Left ventricle myocardium inferior (tissue), 1 donor: ENCODE measurements around the gene CNDP1. TPM values are rescaled to one million over a fixed set of nuclear protein-coding genes. Genes with fewer than 3 reads are reported as not detected.

ENCODE experiments used
- DNase-seq: peaks from one replicate; pipeline ENCODE4 v3.0.0-alpha.2; 2020
- H3K27ac ChIP-seq: fragments of 200-600 bp; replicated peaks from 2 replicates; pipeline ENCODE4 v1.8.0; 2021
- H3K27me3 ChIP-seq: fragments of 200-600 bp; 2 replicates; pipeline ENCODE4 v1.8.0; 2021; ENCODE audit warnings: low read depth
- H3K36me3 ChIP-seq: fragments of 200-600 bp; 2 replicates; pipeline ENCODE4 v1.8.0; 2021
- H3K4me1 ChIP-seq: fragments of 200-600 bp; 2 replicates; pipeline ENCODE4 v1.8.0; 2021
- H3K4me3 ChIP-seq: fragments of 200-600 bp; 2 replicates; pipeline ENCODE4 v1.8.0; 2021; ENCODE audit warnings: mild to moderate bottlenecking, moderate library complexity
- H3K9me3 ChIP-seq: fragments of 200-600 bp; replicated peaks from 2 replicates; pipeline ENCODE4 v1.8.0; 2021
- intact Hi-C: fragments of 100-400 bp; cut with micrococcal nuclease; formaldehyde crosslinking; loops from one replicate; pipeline ENCODE4 v1.11.0; 2022
- total RNA-seq: library from RNA; stranded (reverse); fragmentation: NEBNext Ultra II Directional; extraction: Animal tissue kit (Norgen Biotek cat#: 25700); gene quantifications from one replicate; pipeline ENCODE4 v1.2.1, GENCODE V29; 2021
- TF ChIP-seq, protein P1 (sequence below): fragments of 200-600 bp; IDR thresholded peaks from 2 replicates; pipeline ENCODE4 v1.8.0; 2021; ENCODE audit warnings: antibody characterized with exemption, mild to moderate bottlenecking, borderline replicate concordance
- donor health status: DM: no; HTN: yes; CAD: no; lungs with severe emphysema.

The CNDP1 gene
- total RNA-seq, 1 donor from 2014 or later, result not detected

DNA sequence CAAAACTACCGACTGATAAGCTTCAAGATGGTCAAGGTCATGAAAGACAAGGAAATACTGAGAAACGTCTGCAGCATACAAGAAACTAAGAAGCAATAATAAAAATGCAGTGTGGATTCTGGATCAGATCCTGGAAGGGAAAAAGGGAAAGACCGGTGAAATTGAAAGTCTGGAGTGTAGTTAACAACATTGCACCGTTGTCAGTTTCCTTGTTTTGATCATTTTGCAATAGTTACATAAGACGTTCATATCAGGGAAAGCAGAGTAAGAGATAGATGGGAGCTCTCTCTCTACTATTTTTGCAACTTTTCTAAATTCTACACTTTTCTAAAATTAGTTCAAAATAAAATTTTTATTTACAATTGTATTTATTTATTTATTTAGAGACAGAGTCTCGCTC is 48.3 kb downstream of the CNDP1 start:
- H3K27me3 ChIP-seq, result no peaks in the 10 kb centered on the region
- H3K4me1 ChIP-seq, result peaks cover 14% of the 10 kb centered on the region
- H3K9me3 ChIP-seq, result no peaks in the 10 kb centered on the region
- intact Hi-C loops, result no loop called here
- TF ChIP-seq, protein P1, sequence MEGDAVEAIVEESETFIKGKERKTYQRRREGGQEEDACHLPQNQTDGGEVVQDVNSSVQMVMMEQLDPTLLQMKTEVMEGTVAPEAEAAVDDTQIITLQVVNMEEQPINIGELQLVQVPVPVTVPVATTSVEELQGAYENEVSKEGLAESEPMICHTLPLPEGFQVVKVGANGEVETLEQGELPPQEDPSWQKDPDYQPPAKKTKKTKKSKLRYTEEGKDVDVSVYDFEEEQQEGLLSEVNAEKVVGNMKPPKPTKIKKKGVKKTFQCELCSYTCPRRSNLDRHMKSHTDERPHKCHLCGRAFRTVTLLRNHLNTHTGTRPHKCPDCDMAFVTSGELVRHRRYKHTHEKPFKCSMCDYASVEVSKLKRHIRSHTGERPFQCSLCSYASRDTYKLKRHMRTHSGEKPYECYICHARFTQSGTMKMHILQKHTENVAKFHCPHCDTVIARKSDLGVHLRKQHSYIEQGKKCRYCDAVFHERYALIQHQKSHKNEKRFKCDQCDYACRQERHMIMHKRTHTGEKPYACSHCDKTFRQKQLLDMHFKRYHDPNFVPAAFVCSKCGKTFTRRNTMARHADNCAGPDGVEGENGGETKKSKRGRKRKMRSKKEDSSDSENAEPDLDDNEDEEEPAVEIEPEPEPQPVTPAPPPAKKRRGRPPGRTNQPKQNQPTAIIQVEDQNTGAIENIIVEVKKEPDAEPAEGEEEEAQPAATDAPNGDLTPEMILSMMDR, result no peak
- DNase-seq, result no peak
- H3K36me3 ChIP-seq, result no peaks in the 10 kb centered on the region
- H3K27ac ChIP-seq, result no peak overlapping the region
- no peak overlapping the region for H3K4me3 ChIP-seq

DNA sequence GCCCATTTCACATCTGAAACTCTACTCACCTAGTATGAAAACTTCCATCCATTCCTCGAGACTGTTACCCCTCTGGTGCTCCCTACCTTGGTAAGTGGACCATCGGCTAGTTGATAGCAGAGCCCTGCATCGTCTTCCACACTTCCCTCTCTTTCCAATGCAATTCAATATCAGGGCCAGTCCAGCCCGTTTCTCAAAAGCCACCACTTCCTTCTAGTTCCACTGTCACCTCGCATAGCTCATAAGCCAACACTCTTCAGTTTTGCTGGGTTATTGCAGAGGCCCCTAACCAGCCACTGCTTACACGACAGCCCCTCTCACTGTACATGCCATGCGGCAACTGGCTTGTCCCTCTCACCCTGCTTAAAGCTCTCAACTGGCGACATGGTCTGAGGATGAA is 53.1 kb downstream of the CNDP1 start:
- TF ChIP-seq, protein P1, result no peak
- Histone ChIP-seq H3K27me3 (no peaks in the 10 kb centered on the region), H3K9me3 (no peaks in the 10 kb centered on the region), H3K27ac (no peak overlapping the region), H3K4me1 (no peaks in the 10 kb centered on the region), H3K36me3 (peaks cover 4% of the 10 kb centered on the region), H3K4me3 (no peak overlapping the region)
- no peak for DNase-seq
- intact Hi-C loops, result no loop called here

DNA sequence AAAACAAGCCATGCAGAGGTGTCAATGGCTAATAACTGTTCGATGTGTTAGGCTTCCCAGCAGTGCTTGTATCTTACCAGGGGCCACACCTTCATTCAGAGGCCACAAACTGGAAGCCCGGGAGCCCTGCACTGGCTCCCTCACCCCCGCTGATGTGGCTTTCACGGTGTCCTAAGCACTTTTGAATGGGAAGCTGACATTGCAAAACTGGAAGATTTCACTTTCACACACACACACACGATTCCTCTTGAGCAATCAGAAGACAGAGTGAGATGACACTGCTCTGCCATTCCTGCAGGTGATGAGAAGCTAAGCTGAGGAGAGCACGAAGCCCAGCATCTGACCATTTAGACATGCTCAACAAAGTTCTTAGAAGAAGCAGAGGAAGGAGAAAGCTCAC is 54.7 kb downstream of the CNDP1 start:
- H3K27me3 ChIP-seq, result no peaks in the 10 kb centered on the region
- H3K9me3 ChIP-seq, result no peaks in the 10 kb centered on the region
- no peak overlapping the region for H3K27ac ChIP-seq
- H3K4me3 ChIP-seq, result no peak overlapping the region
- H3K36me3 ChIP-seq, result peaks cover 20% of the 10 kb centered on the region
- no peak for DNase-seq
- intact Hi-C loops, result no loop called here
- H3K4me1 ChIP-seq, result no peaks in the 10 kb centered on the region
- TF ChIP-seq, protein P1, result no peak

- Histone ChIP-seq H3K4me3 (no peak overlapping the region), H3K27me3 (no peaks in the 10 kb centered on the region), H3K36me3 (peaks cover 26% of the 10 kb centered on the region), H3K9me3 (no peaks in the 10 kb centered on the region), H3K4me1 (peaks cover 4% of the 10 kb centered on the region), H3K27ac (no peak overlapping the region)
- no peak for DNase-seq
- TF ChIP-seq, protein P1, result no peak
- intact Hi-C loops, result no loop called here
Measured at GRCh38 chr18:74589811-74590210, 55.5 kb downstream of the CNDP1 start.

GRCh38 chr18:74590671-74591070 is 56.4 kb downstream of the CNDP1 start:
- Histone ChIP-seq H3K27me3 (no peaks in the 10 kb centered on the region), H3K36me3 (peaks cover 29% of the 10 kb centered on the region), H3K4me3 (no peak overlapping the region), H3K27ac (peak overlapping the region; percentile 7), H3K9me3 (no peaks in the 10 kb centered on the region), H3K4me1 (peaks cover 13% of the 10 kb centered on the region)
- no peak for DNase-seq
- intact Hi-C loops, result no loop called here
- TF ChIP-seq, protein P1, result no peak

GRCh38 chr18:74595431-74595830 is 61.1 kb downstream of the CNDP1 start:
- Histone ChIP-seq H3K4me3 (peak overlapping the region; percentile 89), H3K4me1 (peaks cover 55% of the 10 kb centered on the region), H3K27me3 (no peaks in the 10 kb centered on the region), H3K9me3 (no peaks in the 10 kb centered on the region), H3K27ac (peak overlapping the region; percentile 99), H3K36me3 (peaks cover 29% of the 10 kb centered on the region)
- TF ChIP-seq, protein P1, result no peak
- DNase-seq, result no peak
- intact Hi-C loops, result no loop called here
